ENCODE measurements around the gene CHAT.

Gene CHAT

DNA sequence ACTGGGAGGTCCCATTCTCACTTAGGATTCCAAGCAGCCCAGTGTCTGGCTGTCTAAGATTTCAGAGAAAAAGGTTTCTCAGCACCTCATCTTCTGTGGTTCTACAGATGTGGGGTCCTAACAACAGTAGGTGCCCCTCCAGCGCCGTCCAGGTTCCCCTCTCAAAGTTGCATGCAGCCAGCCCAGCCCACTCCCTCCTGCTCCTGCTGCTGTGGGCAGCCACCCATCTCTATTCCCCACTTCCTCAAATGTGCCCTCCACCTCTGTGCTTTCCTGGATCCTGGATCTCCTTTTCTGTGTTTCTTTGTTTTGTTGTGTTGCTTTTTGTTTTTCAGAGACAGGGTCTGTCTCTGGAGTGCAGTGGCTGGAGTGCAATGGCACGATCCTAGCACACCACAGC lies 17.0 kb upstream of the CHAT start:
- no peak for TF ChIP-seq EZH2phosphoT487 (IDR thresholded peaks at IDR 0.05; ENCODE audit: low read depth)
- TF ChIP-seq, protein P1, sequence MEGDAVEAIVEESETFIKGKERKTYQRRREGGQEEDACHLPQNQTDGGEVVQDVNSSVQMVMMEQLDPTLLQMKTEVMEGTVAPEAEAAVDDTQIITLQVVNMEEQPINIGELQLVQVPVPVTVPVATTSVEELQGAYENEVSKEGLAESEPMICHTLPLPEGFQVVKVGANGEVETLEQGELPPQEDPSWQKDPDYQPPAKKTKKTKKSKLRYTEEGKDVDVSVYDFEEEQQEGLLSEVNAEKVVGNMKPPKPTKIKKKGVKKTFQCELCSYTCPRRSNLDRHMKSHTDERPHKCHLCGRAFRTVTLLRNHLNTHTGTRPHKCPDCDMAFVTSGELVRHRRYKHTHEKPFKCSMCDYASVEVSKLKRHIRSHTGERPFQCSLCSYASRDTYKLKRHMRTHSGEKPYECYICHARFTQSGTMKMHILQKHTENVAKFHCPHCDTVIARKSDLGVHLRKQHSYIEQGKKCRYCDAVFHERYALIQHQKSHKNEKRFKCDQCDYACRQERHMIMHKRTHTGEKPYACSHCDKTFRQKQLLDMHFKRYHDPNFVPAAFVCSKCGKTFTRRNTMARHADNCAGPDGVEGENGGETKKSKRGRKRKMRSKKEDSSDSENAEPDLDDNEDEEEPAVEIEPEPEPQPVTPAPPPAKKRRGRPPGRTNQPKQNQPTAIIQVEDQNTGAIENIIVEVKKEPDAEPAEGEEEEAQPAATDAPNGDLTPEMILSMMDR (IDR thresholded peaks at IDR 0.05; ENCODE audit: low read depth, low read length): no peak
- no peak overlapping the region for H2AFZ ChIP-seq (ENCODE audit: low read depth, low read length)

DNA sequence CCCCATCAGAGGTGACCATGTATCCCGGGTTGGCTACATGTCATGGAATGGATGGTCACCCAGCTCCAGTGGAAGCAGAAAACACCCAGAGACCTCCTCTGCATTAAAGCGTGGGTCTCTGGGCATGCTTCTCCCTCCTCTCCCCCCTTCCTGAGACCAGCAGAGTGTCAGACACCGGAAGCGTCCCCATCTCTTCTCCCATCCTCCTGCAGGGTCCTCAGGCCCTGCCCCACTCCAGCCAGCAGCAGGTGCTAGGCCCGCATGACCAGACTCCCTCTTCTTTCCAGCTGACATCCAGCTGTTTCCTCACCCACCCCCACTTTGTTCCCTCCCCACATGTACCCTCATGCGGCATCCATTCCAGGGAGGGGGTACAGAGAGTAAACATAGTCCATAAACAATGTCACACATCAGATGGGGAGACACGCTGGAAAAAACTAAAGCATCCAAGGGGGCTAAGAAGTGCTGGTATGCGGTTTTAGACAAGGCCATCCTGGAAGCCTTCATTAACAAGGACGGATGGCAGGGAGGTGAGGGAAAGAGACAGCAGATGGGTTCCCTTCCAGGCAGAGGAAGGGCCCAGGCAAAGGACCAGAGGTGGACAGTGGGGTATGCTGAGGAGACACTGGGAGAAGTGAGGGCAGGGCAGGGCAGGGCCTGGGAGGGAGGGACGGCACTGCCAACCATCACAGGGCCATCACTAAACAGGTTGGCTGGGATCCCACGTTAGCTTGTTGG lies 16.2 kb upstream of the CHAT start:
- TF ChIP-seq, protein P1 (IDR thresholded peaks at IDR 0.05; ENCODE audit: low read depth, low read length): no peak
- TF ChIP-seq EZH2phosphoT487 (IDR thresholded peaks at IDR 0.05; ENCODE audit: low read depth): no peak
- Histone ChIP-seq H3K9me3 (ENCODE audit: insufficient read depth, low read length) (no peaks in the 10 kb centered on the region), H2AFZ (ENCODE audit: low read depth, low read length) (no peak overlapping the region), H3K9ac (ENCODE audit: low read length) (no peak overlapping the region), H4K20me1 (ENCODE audit: insufficient read depth, low read length) (no peaks in the 10 kb centered on the region), H3K4me2 (ENCODE audit: low read length) (no peak overlapping the region), H3K27ac (ENCODE audit: low read length) (no peak overlapping the region), H3K27me3 (ENCODE audit: low read depth, low read length) (no peaks in the 10 kb centered on the region), H3K4me3 (ENCODE audit: low read length) (no peak overlapping the region), H3K79me2 (ENCODE audit: low read length) (no peaks in the 10 kb centered on the region), H3K36me3 (replicated peaks; ENCODE audit: low read depth, low read length) (no peaks in the 10 kb centered on the region), H3K4me1 (ENCODE audit: low read length) (no peaks in the 10 kb centered on the region)

More for the DNA sequence above, 17.0 kb upstream of the CHAT start:
- H3K4me3 ChIP-seq (ENCODE audit: low read length): no peak overlapping the region
- H3K9ac ChIP-seq (ENCODE audit: low read length): no peak overlapping the region
- H3K36me3 ChIP-seq (replicated peaks; ENCODE audit: low read depth, low read length): no peaks in the 10 kb centered on the region
- H3K4me1 ChIP-seq (ENCODE audit: low read length): no peaks in the 10 kb centered on the region
- no peaks in the 10 kb centered on the region for H3K9me3 ChIP-seq (ENCODE audit: insufficient read depth, low read length)
- no peaks in the 10 kb centered on the region for H4K20me1 ChIP-seq (ENCODE audit: insufficient read depth, low read length)
- H3K4me2 ChIP-seq (ENCODE audit: low read length): no peak overlapping the region
- H3K27ac ChIP-seq (ENCODE audit: low read length): no peak overlapping the region
- H3K79me2 ChIP-seq (ENCODE audit: low read length): no peaks in the 10 kb centered on the region
- no peaks in the 10 kb centered on the region for H3K27me3 ChIP-seq (ENCODE audit: low read depth, low read length)

DNA sequence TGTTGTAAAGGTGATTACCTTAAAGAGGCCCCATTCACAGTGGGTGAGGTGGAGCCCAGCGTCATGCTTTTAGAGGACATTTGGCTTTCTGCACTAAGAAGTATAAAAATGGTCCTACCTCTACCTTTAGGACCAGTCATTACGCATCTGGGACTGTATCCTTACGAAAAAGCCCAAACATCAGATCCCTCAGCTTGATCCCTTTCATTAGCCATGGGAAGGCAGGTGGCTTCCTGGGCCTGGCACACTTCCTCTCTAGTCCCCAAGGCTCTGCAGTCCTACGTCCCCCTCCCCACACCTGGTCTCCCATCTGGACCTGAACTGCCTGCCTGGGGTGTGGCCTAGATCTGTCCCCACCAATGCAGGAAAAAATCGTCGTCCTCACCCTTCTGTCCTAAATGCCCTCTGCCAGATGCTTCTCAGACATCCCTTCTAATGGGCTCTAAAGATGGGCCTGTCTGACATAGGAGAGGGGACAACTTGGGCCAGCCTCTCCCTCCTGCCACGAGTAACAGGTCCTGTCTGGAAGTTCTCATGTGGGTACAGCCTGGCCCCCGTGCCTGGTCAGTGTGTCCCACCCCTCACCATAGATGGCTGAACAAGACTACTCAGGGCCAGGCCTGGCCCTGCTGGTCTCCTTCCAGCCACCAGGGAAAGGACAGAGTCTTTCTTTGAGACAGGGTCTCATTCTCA lies 15.5 kb upstream of the CHAT start:
- TF ChIP-seq, protein P1 (IDR thresholded peaks at IDR 0.05; ENCODE audit: low read depth, low read length): no peak
- TF ChIP-seq EZH2phosphoT487 (IDR thresholded peaks at IDR 0.05; ENCODE audit: low read depth): no peak
- H3K4me2 ChIP-seq (ENCODE audit: low read length): no peak overlapping the region
- no peak overlapping the region for H3K9ac ChIP-seq (ENCODE audit: low read length)
- peaks cover 5% of the 10 kb centered on the region for H3K27me3 ChIP-seq (ENCODE audit: low read depth, low read length)
- H3K9me3 ChIP-seq (ENCODE audit: insufficient read depth, low read length): no peaks in the 10 kb centered on the region
- H3K79me2 ChIP-seq (ENCODE audit: low read length): no peaks in the 10 kb centered on the region
- no peak overlapping the region for H3K4me3 ChIP-seq (ENCODE audit: low read length)
- no peak overlapping the region for H3K27ac ChIP-seq (ENCODE audit: low read length)
- no peaks in the 10 kb centered on the region for H3K36me3 ChIP-seq (replicated peaks; ENCODE audit: low read depth, low read length)
- no peak overlapping the region for H2AFZ ChIP-seq (ENCODE audit: low read depth, low read length)
- no peaks in the 10 kb centered on the region for H4K20me1 ChIP-seq (ENCODE audit: insufficient read depth, low read length)
- H3K4me1 ChIP-seq (ENCODE audit: low read length): no peaks in the 10 kb centered on the region

DNA sequence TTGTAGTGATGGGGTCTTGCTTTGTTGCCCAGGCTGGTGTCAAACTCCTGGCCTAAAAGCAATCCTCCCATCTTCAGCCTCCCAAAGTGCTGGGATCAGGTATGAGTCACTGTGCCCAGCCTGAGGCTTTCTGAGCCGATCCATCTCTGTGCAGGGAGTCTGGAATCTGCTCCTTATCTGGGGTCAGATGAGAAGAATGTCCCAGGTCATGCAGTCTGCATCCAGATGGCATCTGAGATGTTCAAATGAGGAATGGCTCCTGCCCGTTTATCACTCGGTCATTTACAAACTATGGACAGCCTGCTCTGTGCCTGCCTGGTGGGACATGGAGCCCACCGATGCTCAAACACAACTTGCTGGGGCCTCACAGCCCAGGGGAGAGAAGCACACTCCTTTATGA lies 14.9 kb upstream of the CHAT start:
- Histone ChIP-seq H3K4me3 (ENCODE audit: low read length) (no peak overlapping the region), H3K27me3 (ENCODE audit: low read depth, low read length) (peaks cover 5% of the 10 kb centered on the region), H3K4me2 (ENCODE audit: low read length) (no peak overlapping the region), H2AFZ (ENCODE audit: low read depth, low read length) (no peak overlapping the region), H3K4me1 (ENCODE audit: low read length) (no peaks in the 10 kb centered on the region), H3K27ac (ENCODE audit: low read length) (no peak overlapping the region), H3K79me2 (ENCODE audit: low read length) (no peaks in the 10 kb centered on the region), H3K9me3 (ENCODE audit: insufficient read depth, low read length) (no peaks in the 10 kb centered on the region), H3K9ac (ENCODE audit: low read length) (no peak overlapping the region), H3K36me3 (replicated peaks; ENCODE audit: low read depth, low read length) (no peaks in the 10 kb centered on the region), H4K20me1 (ENCODE audit: insufficient read depth, low read length) (no peaks in the 10 kb centered on the region)
- no peak for TF ChIP-seq EZH2phosphoT487 (IDR thresholded peaks at IDR 0.05; ENCODE audit: low read depth)
- TF ChIP-seq, protein P1 (IDR thresholded peaks at IDR 0.05; ENCODE audit: low read depth, low read length): no peak
